HEK293 (cell line): ENCODE measurements around the gene KCNH5.

Experiments used
- CTCF ChIA-PET: fragments of 350-600 bp; formaldehyde crosslinking; extraction: SDS; loops from one replicate; lab custom pipeline; 2021; ENCODE audit warnings: antibody characterized with exemption; lab: Yijun Ruan, JAX
- POLR2A ChIA-PET: fragments of 300-600 bp; formaldehyde crosslinking; extraction: SDS; loops from one replicate; lab custom pipeline; 2020; ENCODE audit warnings: antibody characterized with exemption, inconsistent platforms; lab: Yijun Ruan, JAX
- H3K27ac ChIP-seq: fragments of 200-500 bp; sonication (Bioruptor generic); 2 replicates; pipeline ENCODE4 v1.5.1; 2014; ENCODE audit warnings: low read depth, low read length, control low read depth, inconsistent platforms; ENCODE audit errors: extremely low read depth
- H3K36me3 ChIP-seq, 2 experiments: fragments of 200-500 bp in 1 of 2; sonication (Bioruptor generic) in 1 of 2; 1 replicate in 1 of 2; 2 replicates in 1 of 2; pipeline ENCODE4 v1.5.1; 2014 to 2017; ENCODE audit warnings: inconsistent platforms in 2 of 2, low read length in 2 of 2; ENCODE audit not compliant: control insufficient read depth in 2 of 2, insufficient read depth in 1 of 2
- H3K4me1 ChIP-seq: fragments of 200-500 bp; sonication (Bioruptor generic); 2 replicates; pipeline ENCODE4 v1.5.1; 2014; ENCODE audit warnings: mild to moderate bottlenecking, low read length, inconsistent platforms; ENCODE audit not compliant: control insufficient read depth, insufficient read depth
- H3K4me3 ChIP-seq: 2 replicates; pipeline ENCODE4 v1.5.1; 2011; ENCODE audit warnings: low read depth, mild to moderate bottlenecking, control low read depth, low read length, moderate library complexity
- H3K9me3 ChIP-seq: fragments of 200-500 bp; sonication (Bioruptor generic); 2 replicates; pipeline ENCODE4 v1.5.1; 2014; ENCODE audit warnings: low read depth, low read length, inconsistent platforms; ENCODE audit not compliant: control insufficient read depth, insufficient read depth
- EGR2 ChIP-seq: fragments of 450-650 bp; formaldehyde crosslinking; IDR thresholded peaks from 2 replicates; pipeline ENCODE4 v1.5.1; 2016; ENCODE audit warnings: low read depth, missing biosample characterization, missing genetic modification characterization
- GFI1B ChIP-seq: fragments of 450-650 bp; formaldehyde crosslinking; IDR thresholded peaks from 2 replicates; pipeline ENCODE4 v1.5.1; 2016; ENCODE audit warnings: missing biosample characterization, missing genetic modification characterization
- PRDM10 ChIP-seq: fragments of 450-650 bp; formaldehyde crosslinking; IDR thresholded peaks from 2 replicates; pipeline ENCODE4 v1.5.1; 2016; ENCODE audit warnings: missing biosample characterization, missing genetic modification characterization
- TCF7L2 ChIP-seq: IDR thresholded peaks from 2 replicates; pipeline ENCODE4 v1.6.1; 2011; ENCODE audit warnings: low read depth, mild to moderate bottlenecking, inconsistent platforms, low read length, moderate library complexity, borderline replicate concordance
- YY1 ChIP-seq: fragments of 450-650 bp; formaldehyde crosslinking; IDR thresholded peaks from 2 replicates; pipeline ENCODE4 v1.5.1; 2018; ENCODE audit warnings: missing biosample characterization, missing genetic modification characterization
- ZFP37 ChIP-seq: fragments of 450-650 bp; formaldehyde crosslinking; IDR thresholded peaks from 2 replicates; pipeline ENCODE4 v1.5.1; 2016; ENCODE audit warnings: missing biosample characterization, missing genetic modification characterization
- ZNF266 ChIP-seq: fragments of 450-650 bp; formaldehyde crosslinking; IDR thresholded peaks from 2 replicates; pipeline ENCODE4 v1.5.1; 2016; ENCODE audit warnings: missing biosample characterization, missing genetic modification characterization, low read depth
- ZNF354C ChIP-seq: fragments of 450-650 bp; formaldehyde crosslinking; IDR thresholded peaks from 2 replicates; pipeline ENCODE4 v1.5.1; 2016; ENCODE audit warnings: missing biosample characterization, missing genetic modification characterization, low read depth, borderline replicate concordance
- ZNF488 ChIP-seq: fragments of 450-650 bp; formaldehyde crosslinking; IDR thresholded peaks from 2 replicates; pipeline ENCODE4 v1.5.1; 2016; ENCODE audit warnings: missing biosample characterization, missing genetic modification characterization
- ZNF521 ChIP-seq: fragments of 450-650 bp; formaldehyde crosslinking; IDR thresholded peaks from 2 replicates; pipeline ENCODE4 v1.5.1; 2017; ENCODE audit warnings: missing biosample characterization, mild to moderate bottlenecking, missing genetic modification characterization
- ZNF626 ChIP-seq: fragments of 450-650 bp; sonication (Bioruptor Pico); formaldehyde crosslinking; IDR thresholded peaks from 2 replicates; pipeline ENCODE4 v1.5.1; 2018; ENCODE audit warnings: missing biosample characterization, missing genetic modification characterization, inconsistent platforms
- ZNF658 ChIP-seq: fragments of 450-650 bp; formaldehyde crosslinking; IDR thresholded peaks from 2 replicates; pipeline ENCODE4; 2016; ENCODE audit warnings: missing biosample characterization, missing genetic modification characterization
- ZNF76 ChIP-seq: fragments of 450-650 bp; formaldehyde crosslinking; IDR thresholded peaks from 2 replicates; pipeline ENCODE4; 2016; ENCODE audit warnings: low read depth, missing biosample characterization, missing genetic modification characterization, borderline replicate concordance
- ZNF843 ChIP-seq: fragments of 450-650 bp; formaldehyde crosslinking; IDR thresholded peaks from 2 replicates; pipeline ENCODE4 v1.5.1; 2016; ENCODE audit warnings: missing biosample characterization, missing genetic modification characterization
- ZXDB ChIP-seq: fragments of 450-650 bp; formaldehyde crosslinking; IDR thresholded peaks from 2 replicates; pipeline ENCODE4 v1.5.1; 2016; ENCODE audit warnings: missing biosample characterization, missing genetic modification characterization

The KCNH5 gene

GRCh38 chr14:62722406-62722805 is 322.9 kb downstream of the KCNH5 start:
- no peaks in the 10 kb centered on the region for H3K36me3 ChIP-seq
- no peaks in the 10 kb centered on the region for H3K4me1 ChIP-seq
- TF ChIP-seq ZNF354C (tag by site-specific recombination) (no peak), ZNF626 (no peak), ZNF658 (tag by site-specific recombination) (no peak)
- H3K4me3 ChIP-seq = no peak overlapping the region
- no peaks in the 10 kb centered on the region for H3K9me3 ChIP-seq
- no peak overlapping the region for H3K27ac ChIP-seq
- POLR2A ChIA-PET = no interaction called here
- CTCF ChIA-PET = no interaction called here

GRCh38 chr14:62718629-62719028 is 326.6 kb downstream of the KCNH5 start:
- no peaks in the 10 kb centered on the region for H3K4me1 ChIP-seq
- H3K27ac ChIP-seq = no peak overlapping the region
- no peaks in the 10 kb centered on the region for H3K9me3 ChIP-seq
- no peak for TF ChIP-seq GFI1B (tag by site-specific recombination)
- no peak for TF ChIP-seq PRDM10
- no peak for TF ChIP-seq ZNF843
- TF ChIP-seq ZNF76 (tag by site-specific recombination) = no peak
- TF ChIP-seq ZXDB = no peak
- no peak for TF ChIP-seq TCF7L2
- TF ChIP-seq YY1 (tag by site-specific recombination) = no peak
- H3K4me3 ChIP-seq = no peak overlapping the region
- H3K36me3 ChIP-seq = no peaks in the 10 kb centered on the region
- POLR2A ChIA-PET = no interaction called here
- CTCF ChIA-PET = no interaction called here

- no peak overlapping the region for H3K4me3 ChIP-seq
- TF ChIP-seq ZFP37 (tag by site-specific recombination) (no peak), ZNF488 (no peak), EGR2 (tag by site-specific recombination) (no peak), ZNF266 (tag by site-specific recombination) (no peak), ZNF521 (tag by site-specific recombination) (no peak)
- TF ChIP-seq, all 188 proteins: peak for 0
- H3K36me3 ChIP-seq = no peaks in the 10 kb centered on the region
- ChIA-PET CTCF (interaction anchor here (0.7 kb wide), 1 partner anchor 124 kb away, joined by 3 read pairs; no protein-coding TSS in a partner anchor), POLR2A (no interaction called here)
- no peak overlapping the region for H3K27ac ChIP-seq
- H3K9me3 ChIP-seq = no peaks in the 10 kb centered on the region
- no peaks in the 10 kb centered on the region for H3K4me1 ChIP-seq
Measured at GRCh38 chr14:62711351-62712023, 333.8 kb downstream of the KCNH5 start.
